Amniotic stem cell (primary cell): ENCODE measurements around the gene CA10.

Experiments used
- DNase-seq: peaks from one replicate; lab custom pipeline; 2025; lab: John Stamatoyannopoulos, UW

The CA10 gene

GRCh38 chr17:52147431-52147830 is 11.1 kb downstream of the CA10 start:
- DNase-seq: no peak

- no peak for DNase-seq
Measured at GRCh38 chr17:52145476-52145875, 13.0 kb downstream of the CA10 start.

GRCh38 chr17:52143542-52143941 is 15.0 kb downstream of the CA10 start:
- no peak for DNase-seq

GRCh38 chr17:52140601-52141000 is 17.9 kb downstream of the CA10 start:
- DNase-seq: no peak

GRCh38 chr17:52138752-52139151 is 19.8 kb downstream of the CA10 start:
- no peak for DNase-seq

- DNase-seq: no peak
Measured at GRCh38 chr17:52138350-52138749, 20.2 kb downstream of the CA10 start.

GRCh38 chr17:52136166-52136565 is 22.3 kb downstream of the CA10 start:
- no peak for DNase-seq

GRCh38 chr17:52134641-52135040 is 23.9 kb downstream of the CA10 start:
- DNase-seq: no peak

- no peak for DNase-seq
Measured at GRCh38 chr17:52128721-52129120, 29.8 kb downstream of the CA10 start.

GRCh38 chr17:52124993-52125392 is 33.5 kb downstream of the CA10 start:
- DNase-seq: no peak

GRCh38 chr17:52124561-52124960 is 34.0 kb downstream of the CA10 start:
- no peak for DNase-seq

- no peak for DNase-seq
Measured at GRCh38 chr17:52120465-52120864, 38.0 kb downstream of the CA10 start.

GRCh38 chr17:52110923-52111581 is 47.5 kb downstream of the CA10 start:
- DNase-seq: no peak

GRCh38 chr17:52106638-52107261 is 51.8 kb downstream of the CA10 start:
- DNase-seq: no peak

- no peak for DNase-seq
Measured at GRCh38 chr17:52106072-52106471, 52.4 kb downstream of the CA10 start.

- DNase-seq: no peak
Measured at GRCh38 chr17:52105591-52105990, 52.9 kb downstream of the CA10 start.

- DNase-seq: no peak
Measured at GRCh38 chr17:52096056-52096455, 62.5 kb downstream of the CA10 start.

- no peak for DNase-seq
Measured at GRCh38 chr17:52084176-52084575, 74.3 kb downstream of the CA10 start.

GRCh38 chr17:52079496-52079895 is 79.0 kb downstream of the CA10 start:
- no peak for DNase-seq

- no peak for DNase-seq
Measured at GRCh38 chr17:52071712-52072111, 86.8 kb downstream of the CA10 start.

GRCh38 chr17:52064791-52065211 is 93.7 kb downstream of the CA10 start:
- no peak for DNase-seq

- DNase-seq: no peak
Measured at GRCh38 chr17:52049496-52049895, 109.0 kb downstream of the CA10 start.

- no peak for DNase-seq
Measured at GRCh38 chr17:52049051-52049450, 109.5 kb downstream of the CA10 start.
